ENCODE results near the gene ELF1. TPM values are rescaled to one million over a fixed set of nuclear protein-coding genes. Genes with fewer than 3 reads are reported as not detected.
"Not testable (repeated sequence)": the region's sequence is repeated elsewhere in the genome, so short reads cannot be mapped to it uniquely, and the experiment has no call there.

Gene ELF1
- total RNA-seq, 4 donors from 2014 or later, result 105 to 119 (median 110) TPM

DNA sequence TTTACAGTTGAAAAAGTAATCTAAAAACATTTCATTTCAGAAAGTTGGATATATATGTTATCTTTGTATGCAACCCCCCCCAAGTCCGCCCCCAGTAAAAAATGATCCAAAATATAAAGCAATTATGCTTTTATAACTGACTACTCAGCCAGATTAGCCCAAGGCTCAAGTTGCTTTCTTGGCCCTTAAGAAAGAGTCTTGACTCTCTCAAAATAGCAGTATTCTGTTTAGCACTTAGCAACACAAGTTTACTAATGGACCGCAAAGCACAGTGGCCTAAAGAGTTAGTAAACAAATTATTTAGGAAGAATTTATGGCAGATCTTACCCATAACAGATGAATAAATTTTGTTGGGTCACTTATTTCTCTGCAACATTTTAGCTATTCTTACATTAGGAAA, 86.9 kb downstream of the ELF1 start:
- Histone ChIP-seq H3K27me3 (no peaks in the 10 kb centered on the region), H3K27ac (peak overlapping the region; percentile 31 to 68 (median 56)), H3K4me1 (peaks cover 19 to 24% of the 10 kb centered on the region in 2 donors), H3K4me3 (replicated peaks in 1 of 3) (no peak overlapping the region), H3K36me3 (peaks cover 9% of the 10 kb centered on the region in 2 donors), H3K9me3 (no peaks in the 10 kb centered on the region)
- WGBS, 2 donors, result 70 to 85% methylated on average over 2 of the region's 2 CpGs
- TF ChIP-seq POLR2A (IDR thresholded peaks at IDR 0.05), result no peak
- TF ChIP-seq, protein P1, sequence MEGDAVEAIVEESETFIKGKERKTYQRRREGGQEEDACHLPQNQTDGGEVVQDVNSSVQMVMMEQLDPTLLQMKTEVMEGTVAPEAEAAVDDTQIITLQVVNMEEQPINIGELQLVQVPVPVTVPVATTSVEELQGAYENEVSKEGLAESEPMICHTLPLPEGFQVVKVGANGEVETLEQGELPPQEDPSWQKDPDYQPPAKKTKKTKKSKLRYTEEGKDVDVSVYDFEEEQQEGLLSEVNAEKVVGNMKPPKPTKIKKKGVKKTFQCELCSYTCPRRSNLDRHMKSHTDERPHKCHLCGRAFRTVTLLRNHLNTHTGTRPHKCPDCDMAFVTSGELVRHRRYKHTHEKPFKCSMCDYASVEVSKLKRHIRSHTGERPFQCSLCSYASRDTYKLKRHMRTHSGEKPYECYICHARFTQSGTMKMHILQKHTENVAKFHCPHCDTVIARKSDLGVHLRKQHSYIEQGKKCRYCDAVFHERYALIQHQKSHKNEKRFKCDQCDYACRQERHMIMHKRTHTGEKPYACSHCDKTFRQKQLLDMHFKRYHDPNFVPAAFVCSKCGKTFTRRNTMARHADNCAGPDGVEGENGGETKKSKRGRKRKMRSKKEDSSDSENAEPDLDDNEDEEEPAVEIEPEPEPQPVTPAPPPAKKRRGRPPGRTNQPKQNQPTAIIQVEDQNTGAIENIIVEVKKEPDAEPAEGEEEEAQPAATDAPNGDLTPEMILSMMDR (IDR thresholded peaks at IDR 0.05), result no peak
- intact Hi-C loops (cut with DNase I), result no loop called here
- DNase-seq, result no peak

DNA sequence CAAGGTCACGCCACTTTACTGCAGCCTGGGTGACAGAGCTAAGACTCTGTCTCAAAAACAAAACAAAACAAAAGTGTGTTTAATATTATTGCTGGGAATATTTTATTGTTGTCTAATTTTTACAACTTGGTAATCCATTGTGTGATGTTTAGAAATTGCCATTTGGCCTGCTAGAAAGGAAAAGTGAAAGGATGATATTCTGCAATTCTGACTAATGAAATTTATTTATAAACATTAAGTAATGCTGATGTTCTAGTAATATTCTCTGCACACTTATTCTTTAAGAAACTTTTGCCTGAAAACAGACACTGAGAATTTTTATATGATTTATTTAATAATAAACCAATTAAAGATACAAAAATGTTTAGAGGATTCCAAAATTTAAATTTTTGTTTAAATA, 87.4 kb downstream of the ELF1 start:
- peaks cover 9% of the 10 kb centered on the region in 2 donors for H3K36me3 ChIP-seq
- H3K27me3 ChIP-seq, result no peaks in the 10 kb centered on the region
- no peak overlapping the region for H3K4me3 ChIP-seq (replicated peaks in 1 of 3)
- peak overlapping the region in 2 of 3 donors; percentile 56 to 68 for H3K27ac ChIP-seq
- H3K9me3 ChIP-seq, result no peaks in the 10 kb centered on the region
- DNase-seq, result no peak
- intact Hi-C loops (cut with DNase I), result no loop called here
- TF ChIP-seq, protein P1 (IDR thresholded peaks at IDR 0.05), result no peak
- TF ChIP-seq POLR2A (IDR thresholded peaks at IDR 0.05), result no peak
- H3K4me1 ChIP-seq, result peaks cover 19 to 24% of the 10 kb centered on the region in 2 donors
- WGBS, 2 donors, result 0 to 35% methylated on average over 1 of the region's 1 CpG

DNA sequence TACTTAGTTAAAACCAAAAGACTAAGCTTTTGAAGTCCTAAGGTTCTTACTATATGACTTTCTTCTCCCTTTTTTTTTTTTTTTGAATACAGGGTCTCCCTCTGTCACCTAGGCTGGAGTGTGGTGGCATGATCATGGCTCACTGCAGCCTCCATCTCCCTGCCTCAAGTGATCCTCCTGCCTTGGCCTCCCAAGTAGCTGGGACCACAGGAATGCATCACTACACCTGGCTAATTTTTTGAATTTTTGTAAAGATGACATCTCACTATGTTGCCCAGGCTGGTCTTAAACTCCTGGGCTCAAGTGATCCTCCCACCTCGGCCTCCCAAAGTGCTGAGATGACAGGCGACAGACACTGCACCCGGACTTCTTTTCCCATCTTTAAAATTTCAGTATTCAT, 89.2 kb downstream of the ELF1 start:
- H3K4me3 ChIP-seq (replicated peaks in 1 of 3); DNase-seq; H3K27me3 ChIP-seq; H3K36me3 ChIP-seq; H3K9me3 ChIP-seq: not testable (repeated sequence)
- intact Hi-C loops (cut with DNase I), result loop anchor here (10.0 kb wide), 1 partner anchor 135 kb away; no protein-coding TSS in a partner anchor
- 96 to 99% methylated on average over 3 of the region's 3 CpGs for WGBS, 2 donors
- peak overlapping the region in 1 of 3 donors; percentile 27 for H3K27ac ChIP-seq
- H3K4me1 ChIP-seq, result peaks cover 19 to 24% of the 10 kb centered on the region in 2 donors

DNA sequence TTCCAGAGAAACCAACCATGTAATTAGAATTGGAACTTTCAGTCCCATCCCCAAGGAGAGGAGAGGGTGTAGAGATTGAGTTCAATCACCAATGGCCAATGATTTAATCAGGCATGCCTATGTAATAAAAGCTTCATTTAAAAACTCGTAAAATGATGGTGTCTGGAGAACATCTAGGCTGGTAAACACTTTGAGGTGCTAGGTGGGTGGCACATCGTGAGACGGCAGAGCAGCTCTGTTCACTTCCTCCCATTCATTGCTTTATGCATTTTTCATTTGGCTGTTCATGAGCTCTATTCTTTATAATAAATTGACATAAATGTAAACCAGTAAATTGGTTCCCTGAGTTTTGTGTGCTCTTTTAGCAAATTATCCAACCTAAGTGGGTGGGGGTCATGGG, 90.1 kb downstream of the ELF1 start:
- H3K27me3 ChIP-seq, result no peaks in the 10 kb centered on the region
- no peaks in the 10 kb centered on the region for H3K9me3 ChIP-seq
- peaks cover 14 to 17% of the 10 kb centered on the region in 2 donors for H3K4me1 ChIP-seq
- no peak overlapping the region for H3K27ac ChIP-seq
- DNase-seq, result no peak
- peaks cover 9% of the 10 kb centered on the region in 2 donors for H3K36me3 ChIP-seq
- intact Hi-C loops (cut with DNase I), result loop anchor here (10.0 kb wide), 1 partner anchor 134 kb away; no protein-coding TSS in a partner anchor
- no peak overlapping the region for H3K4me3 ChIP-seq (replicated peaks in 1 of 3)
- 88 to 94% methylated on average over 3 of the region's 3 CpGs for WGBS, 2 donors
- no peak for TF ChIP-seq POLR2A (IDR thresholded peaks at IDR 0.05)
- TF ChIP-seq, protein P1 (IDR thresholded peaks at IDR 0.05), result no peak

DNA sequence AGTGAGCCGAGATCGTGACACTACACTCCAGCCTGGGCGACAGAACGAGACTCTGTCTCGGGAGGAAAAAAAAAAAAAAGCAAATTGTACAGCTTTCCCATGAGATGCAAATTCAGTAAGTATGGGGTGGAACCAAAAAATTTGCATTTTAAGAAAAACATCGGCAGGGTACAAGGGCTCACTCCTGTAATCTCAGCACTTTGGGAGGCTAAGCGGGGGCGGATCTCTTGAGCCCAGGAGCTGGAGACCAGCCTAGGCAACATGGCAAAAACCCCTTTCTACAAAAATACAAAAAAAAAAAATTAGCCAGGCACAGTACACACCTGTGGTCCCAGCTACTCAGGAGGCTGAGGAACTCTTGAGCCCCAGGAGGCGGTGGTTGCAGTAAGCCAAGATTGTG, 91.2 kb downstream of the ELF1 start:
- intact Hi-C loops (cut with DNase I), result loop anchor here (10.0 kb wide), 1 partner anchor 133 kb away; no protein-coding TSS in a partner anchor

DNA sequence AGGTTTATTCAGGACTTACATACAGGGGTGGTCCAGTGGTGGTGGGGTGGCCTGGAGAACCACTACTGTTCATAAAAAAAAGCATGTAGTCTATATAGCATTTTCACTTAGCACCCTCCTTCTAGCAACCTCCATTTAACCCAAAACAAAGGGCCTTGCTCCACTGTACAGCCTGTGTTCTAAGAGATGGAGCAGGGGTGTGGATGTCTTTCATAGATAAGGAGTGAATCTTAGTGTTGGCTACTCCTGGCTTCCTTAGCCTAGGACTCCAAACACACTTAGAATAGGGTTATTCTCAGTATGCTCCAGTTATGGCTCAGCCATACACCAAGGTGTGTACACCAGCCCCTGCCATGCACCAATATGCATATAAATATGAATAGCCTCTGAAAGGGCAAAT, 95.2 kb downstream of the ELF1 start:
- Histone ChIP-seq H3K36me3 (no peaks in the 10 kb centered on the region), H3K27ac (no peak overlapping the region), H3K4me1 (peaks cover 4 to 14% of the 10 kb centered on the region in 2 donors), H3K4me3 (replicated peaks in 1 of 3) (no peak overlapping the region), H3K27me3 (no peaks in the 10 kb centered on the region), H3K9me3 (no peaks in the 10 kb centered on the region)
- TF ChIP-seq POLR2A (IDR thresholded peaks at IDR 0.05), result no peak
- TF ChIP-seq, protein P1 (IDR thresholded peaks at IDR 0.05), result no peak
- intact Hi-C loops (cut with DNase I), result loop anchor here (10.0 kb wide), 1 partner anchor 129 kb away; no protein-coding TSS in a partner anchor
- no peak for DNase-seq

More for the DNA sequence above, 91.2 kb downstream of the ELF1 start:
- H3K27me3 ChIP-seq, result no peaks in the 10 kb centered on the region
- WGBS, 2 donors, result 95 to 97% methylated on average over 9 of the region's 9 CpGs
- H3K4me1 ChIP-seq, result peaks cover 3 to 8% of the 10 kb centered on the region in 2 donors
- peaks cover 6 to 9% of the 10 kb centered on the region in 2 donors for H3K36me3 ChIP-seq
- H3K9me3 ChIP-seq, result no peaks in the 10 kb centered on the region
- DNase-seq, result no peak
- TF ChIP-seq POLR2A (IDR thresholded peaks at IDR 0.05), result no peak
- H3K27ac ChIP-seq, result no peak overlapping the region
- H3K4me3 ChIP-seq (replicated peaks in 1 of 3), result no peak overlapping the region
